Upper lobe of left lung (tissue), 6 donors: ENCODE data around the gene MAN1B1. TPM values are rescaled to one million over a fixed set of nuclear protein-coding genes. Genes with fewer than 3 reads are reported as not detected.

Experiments
- ATAC-seq, 2 donors: fragments of 200-7000 bp; cut with Tn5 transposase; one replicate each; pipeline ENCODE4 v1.9.1; 2022; ENCODE audit warnings: mild to moderate bottlenecking in 2 of 2, moderate library complexity in 2 of 2; ENCODE audit not compliant: low FRiP score in 2 of 2
- DNase-seq, 2 donors: peaks; one replicate each; pipeline ENCODE4 v3.0.0-alpha.2; 2019 to 2020
- H3K27ac ChIP-seq, 4 donors: fragments of 200-600 bp; sonication (generic); one replicate each; pipeline ENCODE4 v1.5.1; 2016 to 2019
- H3K27me3 ChIP-seq, 4 donors: fragments of 200-600 bp; sonication (generic); one replicate each; pipeline ENCODE4 v1.5.1; 2017 to 2019
- H3K36me3 ChIP-seq, 4 donors: fragments of 200-600 bp; sonication (generic); one replicate each; pipeline ENCODE4 v1.5.1; 2016 to 2019
- H3K4me1 ChIP-seq, 4 donors: fragments of 200-600 bp; sonication (generic); one replicate each; pipeline ENCODE4 v1.5.1; 2018 to 2019
- H3K4me3 ChIP-seq, 4 donors: fragments of 200-600 bp; sonication (generic); one replicate each; pipeline ENCODE4 v1.5.1; 2017 to 2019; ENCODE audit warnings: mild to moderate bottlenecking in 2 of 4, moderate library complexity in 1 of 4
- H3K9me3 ChIP-seq, 4 donors: fragments of 200-600 bp; sonication (generic); one replicate each; pipeline ENCODE4 v1.5.1; 2018 to 2019
- EP300 ChIP-seq, 4 donors: sonication (generic); formaldehyde crosslinking; IDR thresholded peaks; one replicate each; pipeline ENCODE4 v1.5.1; 2017; ENCODE audit warnings: antibody characterized with exemption in 4 of 4, control low read depth in 2 of 4
- POLR2A ChIP-seq, 4 donors: fragments of 450-650 bp; IDR thresholded peaks; one replicate each; pipeline ENCODE4 v1.5.1; 2016 to 2017; ENCODE audit warnings: antibody characterized with exemption in 4 of 4, mild to moderate bottlenecking in 2 of 4
- POLR2AphosphoS5 ChIP-seq, 2 donors: sonication (generic); formaldehyde crosslinking; IDR thresholded peaks; one replicate each; pipeline ENCODE4 v1.5.1; 2017; ENCODE audit warnings: antibody characterized with exemption in 2 of 2
- WGBS, 2 donors: methylation state at CpG; one replicate each; pipeline ENCODE4 v1.1.5; 2017 to 2018; 5-methylcytosine and 5-hydroxymethylcytosine counted together
- total RNA-seq, 6 donors: library from RNA; depleted of rRNA in 4 of 6; stranded (reverse); fragments of >200 nt in 4 of 6; gene quantifications; one replicate each; pipeline versions ENCODE4 v1.1.0 to v1.2.1, GENCODE V29; 2016 to 2021
- TF ChIP-seq, protein P1 (sequence below), 6 experiments: fragments of 450-650 bp in 4 of 6; fragments of 200-600 bp in 2 of 6; sonication (generic) in 2 of 6; IDR thresholded peaks; one replicate each; pipeline ENCODE4 v1.5.1; 2016 to 2019; ENCODE audit warnings: antibody characterized with exemption in 6 of 6
- donor health status: DM: no; HTN: no; CAD: no; lungs with moderate emphysema.
- donor health status: DM: no; HTN: yes; CAD: no; lungs with severe emphysema.

Gene MAN1B1
- total RNA-seq, 6 donors from 2014 or later, result 38.0 to 97.4 (median 54.1) TPM

DNA sequence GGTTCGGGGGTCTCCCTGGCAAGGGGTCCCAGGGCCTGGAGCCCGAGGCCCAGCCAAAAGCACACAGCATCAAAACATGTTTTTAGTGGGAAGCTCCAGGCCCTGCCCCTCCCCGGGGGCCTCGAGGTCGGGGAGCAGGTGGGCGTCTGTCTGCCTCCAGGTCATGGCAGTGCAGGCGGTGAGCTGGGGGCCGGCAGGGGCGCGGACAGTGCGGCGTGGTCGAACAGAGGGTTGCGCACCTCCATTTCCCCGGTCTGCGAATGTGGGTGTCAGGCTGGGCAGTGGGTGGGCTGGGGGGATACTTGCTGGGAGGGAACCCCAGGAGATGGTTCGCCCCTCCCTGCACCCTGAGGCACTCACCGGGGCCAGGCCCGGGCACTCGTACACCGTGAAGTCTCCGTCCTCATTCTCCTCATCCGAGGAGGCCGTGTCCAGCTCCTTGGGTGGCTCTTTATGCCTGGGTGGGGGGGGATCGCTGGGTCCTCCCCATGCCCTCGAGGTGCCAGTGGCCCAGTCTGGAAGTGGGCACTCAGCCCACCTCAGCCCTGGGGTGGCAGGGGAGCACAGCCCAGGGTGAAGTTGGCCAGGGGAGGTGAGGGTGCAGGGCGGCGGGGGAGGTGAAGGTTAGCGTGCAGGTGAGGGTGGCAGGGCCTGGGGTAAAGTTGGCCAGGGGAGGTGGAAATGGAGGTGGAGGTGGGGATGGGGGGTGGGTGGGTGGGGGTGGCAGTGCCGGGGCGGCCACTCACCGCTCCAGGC, 47.0 kb upstream of the MAN1B1 start:
- peak overlapping the region in 2 of 4 donors; percentile 77 to 79 for H3K27ac ChIP-seq
- TF ChIP-seq, protein P1, sequence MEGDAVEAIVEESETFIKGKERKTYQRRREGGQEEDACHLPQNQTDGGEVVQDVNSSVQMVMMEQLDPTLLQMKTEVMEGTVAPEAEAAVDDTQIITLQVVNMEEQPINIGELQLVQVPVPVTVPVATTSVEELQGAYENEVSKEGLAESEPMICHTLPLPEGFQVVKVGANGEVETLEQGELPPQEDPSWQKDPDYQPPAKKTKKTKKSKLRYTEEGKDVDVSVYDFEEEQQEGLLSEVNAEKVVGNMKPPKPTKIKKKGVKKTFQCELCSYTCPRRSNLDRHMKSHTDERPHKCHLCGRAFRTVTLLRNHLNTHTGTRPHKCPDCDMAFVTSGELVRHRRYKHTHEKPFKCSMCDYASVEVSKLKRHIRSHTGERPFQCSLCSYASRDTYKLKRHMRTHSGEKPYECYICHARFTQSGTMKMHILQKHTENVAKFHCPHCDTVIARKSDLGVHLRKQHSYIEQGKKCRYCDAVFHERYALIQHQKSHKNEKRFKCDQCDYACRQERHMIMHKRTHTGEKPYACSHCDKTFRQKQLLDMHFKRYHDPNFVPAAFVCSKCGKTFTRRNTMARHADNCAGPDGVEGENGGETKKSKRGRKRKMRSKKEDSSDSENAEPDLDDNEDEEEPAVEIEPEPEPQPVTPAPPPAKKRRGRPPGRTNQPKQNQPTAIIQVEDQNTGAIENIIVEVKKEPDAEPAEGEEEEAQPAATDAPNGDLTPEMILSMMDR (IDR thresholded peaks at IDR 0.05), result no peak
- TF ChIP-seq EP300 (IDR thresholded peaks at IDR 0.05), result no peak
- no peak for TF ChIP-seq POLR2AphosphoS5 (IDR thresholded peaks at IDR 0.05)
- TF ChIP-seq POLR2A (IDR thresholded peaks at IDR 0.05), result no peak
- whole genome bisulfite sequencing, 2 donors, result 87 to 96% methylated on average over 18 to 32 of the region's 32 CpGs

DNA sequence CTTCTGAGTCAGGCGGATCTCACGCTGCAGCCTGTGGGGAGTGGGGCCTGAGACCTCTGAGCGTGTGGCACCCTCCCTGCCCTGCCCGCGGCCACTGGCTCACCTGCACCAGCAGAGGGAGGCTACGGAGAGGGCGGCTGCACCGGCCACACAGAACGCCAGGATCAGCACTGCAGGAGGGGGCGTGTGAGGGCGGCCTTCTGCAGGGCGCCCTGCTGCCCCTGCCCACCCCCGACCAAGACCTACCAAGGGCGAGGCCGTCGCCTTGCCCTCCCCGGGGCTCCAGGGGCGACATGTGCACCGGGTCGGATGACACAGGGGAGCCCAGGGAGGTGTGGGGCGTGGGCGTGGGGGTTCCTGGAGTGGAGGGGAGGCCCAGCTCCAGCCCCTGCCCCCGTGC, 46.2 kb upstream of the MAN1B1 start:
- peaks cover 29 to 43% (median 35%) of the 10 kb centered on the region in 4 donors for H3K4me1 ChIP-seq
- no peak for TF ChIP-seq EP300 (IDR thresholded peaks at IDR 0.05)
- TF ChIP-seq POLR2A (IDR thresholded peaks at IDR 0.05), result no peak
- TF ChIP-seq, protein P1 (IDR thresholded peaks at IDR 0.05), result no peak
- no peak for TF ChIP-seq POLR2AphosphoS5 (IDR thresholded peaks at IDR 0.05)
- 77 to 83% methylated on average over 9 to 21 of the region's 23 CpGs for WGBS, 2 donors
- no peaks in the 10 kb centered on the region for H3K9me3 ChIP-seq
- H3K27ac ChIP-seq, result peak overlapping the region; percentile 30 to 79 (median 66)
- peak overlapping the region in 3 of 4 donors; percentile 7 to 25 (median 15) for H3K4me3 ChIP-seq
- DNase-seq (peak in 1 of 2 donors; percentile 73), ATAC-seq (no peak)
- peaks cover 0 to 35% (median 21%) of the 10 kb centered on the region in 4 donors for H3K36me3 ChIP-seq
- H3K27me3 ChIP-seq, result peaks cover 0 to 16% (median 2%) of the 10 kb centered on the region in 4 donors

More for the DNA sequence above, 47.0 kb upstream of the MAN1B1 start:
- peaks cover 0 to 10% (median under 1%) of the 10 kb centered on the region in 4 donors for H3K27me3 ChIP-seq
- no peak for ATAC-seq
- peaks cover 29 to 43% (median 35%) of the 10 kb centered on the region in 4 donors for H3K4me1 ChIP-seq
- H3K36me3 ChIP-seq, result peaks cover 0 to 35% (median 21%) of the 10 kb centered on the region in 4 donors
- no peaks in the 10 kb centered on the region for H3K9me3 ChIP-seq
- H3K4me3 ChIP-seq, result no peak overlapping the region
- peak in 1 of 2 donors; percentile 77 for DNase-seq

DNA sequence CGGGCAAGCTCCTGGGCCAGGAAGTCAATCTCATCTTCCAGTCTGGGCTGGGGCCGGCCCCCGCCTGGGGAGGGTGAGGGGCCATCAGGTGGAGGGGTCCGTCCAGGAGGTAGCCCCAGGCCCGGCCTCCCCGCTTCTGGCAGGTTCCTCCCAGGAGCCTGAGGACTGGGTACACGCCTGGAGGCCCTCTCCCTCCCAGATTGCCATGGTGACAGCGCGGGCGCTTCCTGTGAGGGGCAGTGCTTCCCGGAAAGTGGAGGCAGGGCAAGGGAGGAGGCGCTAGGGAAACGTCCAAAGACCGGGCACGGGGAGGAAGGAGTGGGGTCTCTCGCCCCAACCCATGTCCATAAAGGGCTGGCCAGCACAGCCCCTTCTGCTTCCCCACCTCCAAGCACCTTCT, 45.7 kb upstream of the MAN1B1 start:
- peaks cover 0 to 20% (median 2%) of the 10 kb centered on the region in 4 donors for H3K27me3 ChIP-seq
- peaks cover 0 to 35% (median 21%) of the 10 kb centered on the region in 4 donors for H3K36me3 ChIP-seq
- peak overlapping the region; percentile 30 to 79 (median 66) for H3K27ac ChIP-seq
- H3K4me3 ChIP-seq, result peak overlapping the region; percentile 1 to 25 (median 11)
- TF ChIP-seq POLR2AphosphoS5 (IDR thresholded peaks at IDR 0.05), result no peak
- TF ChIP-seq, protein P1 (IDR thresholded peaks at IDR 0.05), result no peak
- TF ChIP-seq POLR2A (IDR thresholded peaks at IDR 0.05), result no peak
- TF ChIP-seq EP300 (IDR thresholded peaks at IDR 0.05), result peak in 1 of 4 donors; percentile 8
- H3K4me1 ChIP-seq, result peaks cover 31 to 47% (median 38%) of the 10 kb centered on the region in 4 donors
- WGBS, 2 donors, result 20 to 56% methylated on average over 5 to 16 of the region's 16 CpGs
- DNase-seq (peak in 1 of 2 donors; percentile 73), ATAC-seq (no peak)
- H3K9me3 ChIP-seq, result no peaks in the 10 kb centered on the region

DNA sequence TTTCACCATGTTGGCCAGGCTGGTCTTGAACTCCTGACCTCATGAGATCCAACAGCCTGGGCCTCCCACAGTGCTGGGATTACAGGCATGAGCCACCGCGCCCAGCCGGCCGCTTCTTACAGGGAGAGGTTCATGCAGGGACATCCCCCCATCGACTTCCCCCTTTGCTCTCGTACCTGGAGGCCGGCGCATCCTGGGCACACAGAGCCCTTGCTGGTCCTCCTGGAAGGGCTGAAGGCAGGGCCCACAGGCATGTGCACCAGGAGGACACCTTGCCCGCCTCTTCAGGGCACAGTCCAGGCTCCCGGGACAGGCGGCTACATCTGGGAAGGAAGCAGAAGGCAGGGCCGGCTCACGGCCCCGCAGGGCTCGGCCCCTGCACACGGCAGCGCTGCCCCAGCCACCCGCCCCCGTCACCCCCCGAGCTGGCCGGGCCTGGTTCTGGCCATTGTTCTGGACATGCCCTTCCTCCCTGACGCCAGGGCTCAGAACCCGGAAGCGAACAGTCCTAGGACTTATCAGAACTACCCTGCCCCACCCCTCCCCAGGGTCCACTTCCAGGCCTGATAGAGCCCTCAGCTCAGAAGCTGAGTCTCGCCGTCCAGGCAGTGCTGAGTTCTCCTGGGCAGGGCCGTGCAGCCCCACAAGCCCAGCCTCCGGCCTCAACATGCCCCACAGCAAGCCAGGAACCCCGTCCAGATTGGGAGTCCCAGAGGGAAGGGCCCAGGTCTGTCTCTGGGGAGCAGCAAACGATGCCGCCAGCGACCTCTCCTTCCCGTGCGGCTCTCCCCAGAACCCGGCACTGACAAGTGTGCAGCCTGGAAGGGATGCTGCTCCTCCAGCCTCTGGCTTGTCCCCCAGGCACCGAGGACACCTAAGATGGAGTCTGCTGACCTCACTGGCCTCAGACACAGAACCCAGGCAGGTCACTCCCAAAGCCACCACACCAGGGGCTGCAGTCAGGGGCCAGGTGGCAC, 43.7 kb upstream of the MAN1B1 start:
- TF ChIP-seq, protein P1 (IDR thresholded peaks at IDR 0.05), result no peak
- TF ChIP-seq EP300 (IDR thresholded peaks at IDR 0.05) (no peak), POLR2AphosphoS5 (IDR thresholded peaks at IDR 0.05) (peak in 1 of 2 donors; percentile 24)
- Histone ChIP-seq H3K4me1 (peaks cover 36 to 54% (median 43%) of the 10 kb centered on the region in 4 donors), H3K9me3 (no peaks in the 10 kb centered on the region), H3K36me3 (peaks cover 0 to 27% (median 19%) of the 10 kb centered on the region in 4 donors), H3K4me3 (peak overlapping the region in 3 of 4 donors; percentile 63 to 82 (median 65)), H3K27ac (peak overlapping the region; percentile 72 to 81 (median 76)), H3K27me3 (peaks cover 0 to 32% (median 8%) of the 10 kb centered on the region in 4 donors)
- ATAC-seq (peak in 1 of 2 donors; percentile 9), DNase-seq (peak; percentile 38 to 76)
- 52 to 77% methylated on average over 5 to 33 of the region's 36 CpGs for WGBS, 2 donors
